AG09319 (cell line): ENCODE data around the gene CELF2.

Source experiments
- DNase-seq: peaks from one replicate; pipeline ENCODE4 v3.0.0-alpha.2; 2010; ENCODE audit warnings: low read depth; ENCODE audit errors: extremely low read depth
- TF ChIP-seq, protein P1 (sequence below): IDR thresholded peaks from 2 replicates; pipeline ENCODE4 v1.5.1; 2011; ENCODE audit warnings: low read depth, mild to moderate bottlenecking, inconsistent platforms, low read length, moderate library complexity

CELF2 gene

DNA sequence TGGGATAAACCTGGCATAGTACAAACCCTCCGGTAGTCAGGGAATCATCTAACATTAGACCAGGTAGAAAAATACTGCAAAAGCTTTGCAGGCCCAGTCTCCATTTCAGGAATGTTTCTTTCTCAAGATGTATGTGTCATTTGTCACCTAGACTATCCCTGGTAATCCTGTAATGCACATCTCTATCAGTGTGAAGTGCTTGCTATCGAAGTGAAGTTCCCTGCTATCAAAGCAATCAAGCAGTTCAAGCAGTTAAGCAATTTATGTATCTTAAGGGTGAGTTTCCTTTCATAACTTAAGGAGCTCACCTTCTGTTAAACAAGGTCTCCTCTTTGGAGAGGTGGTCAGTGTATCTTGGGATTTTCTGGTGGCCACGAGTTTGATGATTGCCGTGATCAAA lies 47.2 kb downstream of the CELF2 start:
- TF ChIP-seq, protein P1, sequence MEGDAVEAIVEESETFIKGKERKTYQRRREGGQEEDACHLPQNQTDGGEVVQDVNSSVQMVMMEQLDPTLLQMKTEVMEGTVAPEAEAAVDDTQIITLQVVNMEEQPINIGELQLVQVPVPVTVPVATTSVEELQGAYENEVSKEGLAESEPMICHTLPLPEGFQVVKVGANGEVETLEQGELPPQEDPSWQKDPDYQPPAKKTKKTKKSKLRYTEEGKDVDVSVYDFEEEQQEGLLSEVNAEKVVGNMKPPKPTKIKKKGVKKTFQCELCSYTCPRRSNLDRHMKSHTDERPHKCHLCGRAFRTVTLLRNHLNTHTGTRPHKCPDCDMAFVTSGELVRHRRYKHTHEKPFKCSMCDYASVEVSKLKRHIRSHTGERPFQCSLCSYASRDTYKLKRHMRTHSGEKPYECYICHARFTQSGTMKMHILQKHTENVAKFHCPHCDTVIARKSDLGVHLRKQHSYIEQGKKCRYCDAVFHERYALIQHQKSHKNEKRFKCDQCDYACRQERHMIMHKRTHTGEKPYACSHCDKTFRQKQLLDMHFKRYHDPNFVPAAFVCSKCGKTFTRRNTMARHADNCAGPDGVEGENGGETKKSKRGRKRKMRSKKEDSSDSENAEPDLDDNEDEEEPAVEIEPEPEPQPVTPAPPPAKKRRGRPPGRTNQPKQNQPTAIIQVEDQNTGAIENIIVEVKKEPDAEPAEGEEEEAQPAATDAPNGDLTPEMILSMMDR, result no peak

DNA sequence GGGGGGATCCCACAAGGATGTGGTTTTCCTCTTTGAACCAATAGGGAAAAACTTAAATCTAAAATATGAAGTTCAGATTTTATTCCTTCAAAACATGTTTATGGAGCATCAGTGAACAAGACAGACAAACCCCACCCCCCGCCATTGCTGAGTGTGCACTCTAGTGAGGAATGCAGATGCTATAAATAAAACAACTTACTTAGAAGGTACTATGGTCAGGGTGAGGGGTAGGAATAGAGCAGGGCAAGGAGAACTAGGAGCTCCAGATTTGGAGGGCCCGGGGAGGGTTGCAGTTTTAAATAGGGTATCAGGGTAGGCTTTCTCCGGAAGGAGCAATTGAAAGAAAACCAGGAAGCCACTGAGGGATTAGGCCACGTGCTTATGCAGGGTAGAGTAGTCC lies 47.9 kb downstream of the CELF2 start:
- DNase-seq, result no peak
- TF ChIP-seq, protein P1, result no peak

More for the DNA sequence above, 47.2 kb downstream of the CELF2 start:
- no peak for DNase-seq

DNA sequence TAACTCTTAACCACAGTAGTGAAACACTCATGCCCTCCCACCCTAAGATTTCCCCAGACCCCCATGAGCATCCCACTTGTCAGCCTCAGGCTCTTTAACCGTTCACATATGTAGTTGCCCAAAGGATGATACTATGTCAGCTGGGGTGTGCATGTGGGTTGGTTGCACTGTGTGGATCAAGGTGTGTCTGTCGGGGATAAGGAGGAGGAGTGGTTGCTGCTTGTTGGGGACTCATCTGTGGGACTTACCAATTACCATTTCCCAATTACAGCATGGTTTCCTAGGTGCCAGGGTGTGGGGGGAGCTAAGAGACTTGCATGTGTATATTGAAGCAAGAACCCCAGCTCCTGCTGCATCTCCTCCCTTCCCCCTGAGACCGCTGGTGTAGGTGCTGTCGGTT lies 48.8 kb downstream of the CELF2 start:
- DNase-seq, result no peak
- TF ChIP-seq, protein P1, result no peak

DNA sequence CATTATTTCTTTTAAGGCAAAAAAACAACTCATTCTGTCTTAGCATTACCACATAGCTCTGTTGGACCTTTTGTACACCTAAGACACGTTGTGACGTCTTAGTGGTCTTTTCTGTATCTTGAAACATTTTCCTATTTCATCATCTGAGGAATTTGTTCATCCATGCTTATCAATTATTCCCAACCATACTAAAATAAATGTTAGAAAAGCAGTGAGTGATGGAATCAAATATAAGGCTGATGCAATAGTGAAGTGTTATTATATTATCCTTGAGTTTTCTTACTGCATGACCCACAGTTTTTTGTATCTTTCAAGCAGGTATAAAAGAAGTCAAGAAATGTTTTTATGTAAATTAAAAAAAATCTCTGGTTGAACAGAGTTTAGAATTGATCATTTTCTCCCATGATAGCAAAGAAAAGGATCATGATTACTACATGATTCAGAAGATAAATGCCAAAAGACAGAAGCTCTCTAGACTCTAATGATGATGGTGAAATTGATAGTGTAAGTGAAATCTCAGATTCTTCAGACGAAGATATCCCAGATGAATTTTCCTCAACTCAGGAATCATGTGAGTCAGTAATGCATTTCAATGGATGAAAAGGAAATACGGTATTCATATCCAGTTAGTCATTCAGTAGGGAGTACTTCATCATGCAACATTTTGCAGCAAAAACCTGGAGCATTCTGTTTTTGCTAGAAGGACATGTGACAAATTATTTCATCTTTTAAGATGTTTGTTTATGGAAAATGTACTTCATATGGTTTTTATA lies 51.4 kb downstream of the CELF2 start:
- DNase-seq, result no peak
- TF ChIP-seq, protein P1, result no peak

DNA sequence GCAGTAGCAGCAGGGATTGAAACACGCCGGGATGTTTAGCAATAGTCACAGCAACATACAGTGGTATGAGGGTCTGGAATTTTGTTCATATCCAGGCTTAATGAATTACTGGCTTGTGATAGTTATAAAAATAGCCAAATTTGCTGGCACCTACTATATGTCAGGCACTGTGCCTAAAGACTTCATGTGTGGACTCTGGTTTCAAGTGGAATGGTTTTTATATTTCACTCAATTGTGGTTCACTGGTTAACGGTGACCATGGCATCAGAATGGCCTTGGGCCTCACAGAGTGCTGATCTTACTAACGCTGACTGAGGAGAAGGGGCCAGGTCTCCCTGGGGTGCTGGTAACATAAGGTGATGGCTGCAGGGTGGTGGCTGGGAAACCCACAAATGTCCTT lies 55.7 kb downstream of the CELF2 start:
- DNase-seq, result no peak
- TF ChIP-seq, protein P1, result no peak

DNA sequence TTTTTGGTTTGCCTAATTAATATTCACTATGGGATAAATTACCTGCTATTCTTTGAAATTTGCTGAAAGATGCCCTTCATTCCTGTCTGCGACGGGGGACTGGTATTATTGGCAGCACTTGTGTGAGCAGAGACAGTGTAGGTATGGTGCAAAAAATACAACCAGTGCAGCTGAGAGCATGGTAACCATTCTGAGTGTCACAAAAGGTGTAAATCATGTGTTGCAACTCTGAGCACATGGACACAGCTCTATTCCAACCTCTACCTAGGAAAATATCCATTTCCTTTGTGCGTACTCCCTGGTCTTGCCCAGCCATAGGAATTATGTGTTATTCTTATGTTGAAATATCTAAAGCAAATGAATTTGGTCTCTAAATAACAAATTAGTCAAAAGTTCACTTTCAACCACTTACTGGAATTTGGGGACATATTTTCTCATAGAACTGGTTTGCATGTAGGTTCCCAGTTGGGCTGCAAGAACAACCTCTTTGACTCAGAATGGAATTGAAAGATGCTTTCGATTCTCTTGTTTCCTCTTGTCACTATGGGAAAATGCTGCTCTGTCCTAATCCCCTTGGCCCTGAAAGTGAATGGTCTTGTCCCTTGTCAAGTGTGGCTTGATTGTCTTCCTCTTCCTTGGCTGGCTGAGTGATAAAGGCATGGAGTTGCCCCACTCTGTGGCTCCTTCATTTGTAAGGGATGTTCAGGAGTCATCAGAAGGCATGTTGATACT lies 57.0 kb downstream of the CELF2 start:
- TF ChIP-seq, protein P1, result no peak
- no peak for DNase-seq

DNA sequence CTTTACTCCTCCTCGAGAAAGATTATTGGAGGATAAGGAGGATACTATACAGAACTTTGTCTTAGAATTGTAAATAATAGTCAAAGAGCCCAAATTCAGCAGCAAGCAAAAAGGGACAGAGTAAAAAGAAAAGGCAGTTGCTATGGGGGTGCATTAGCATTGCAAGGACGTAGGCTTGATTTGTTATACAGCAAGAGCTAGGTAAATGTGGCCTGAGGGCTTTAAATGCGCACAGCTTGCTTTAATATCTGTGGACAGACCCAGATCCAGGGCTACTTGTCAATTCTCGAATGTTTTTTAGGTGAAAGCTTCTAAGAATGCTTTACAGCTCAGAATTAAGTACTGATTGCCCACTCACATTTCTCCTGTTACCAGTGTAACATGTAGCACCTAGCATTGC lies 58.5 kb downstream of the CELF2 start:
- TF ChIP-seq, protein P1, result no peak
- no peak for DNase-seq
